Activated T-helper 1 cell treated with anti-CD3 and anti-CD28 coated beads, Interleukin-2, amount 50 U/mL, for 16 hours (primary cell): Measurements from ENCODE around the gene HS3ST3A1.
"Not testable (repeated sequence)": the region's sequence is repeated elsewhere in the genome, so short reads cannot be mapped to it uniquely, and the experiment has no call there.

Experiments used
- DNase-seq, 2 donors: peaks; one replicate each; pipeline ENCODE4 v3.0.0-alpha.2; 2020; ENCODE audit warnings: low read depth in 1 of 2, low spot score in 1 of 2

Gene HS3ST3A1

GRCh38 chr17:13538841-13539411 lies 62.8 kb downstream of the HS3ST3A1 start:
- no peak for DNase-seq

- DNase-seq, result no peak
Observed at GRCh38 chr17:13537871-13538643, 63.7 kb downstream of the HS3ST3A1 start.

- DNase-seq, result no peak
Observed at GRCh38 chr17:13537167-13537731, 64.5 kb downstream of the HS3ST3A1 start.

GRCh38 chr17:13534946-13535345 lies 66.8 kb downstream of the HS3ST3A1 start:
- DNase-seq, result no peak

GRCh38 chr17:13531721-13532120 lies 70.0 kb downstream of the HS3ST3A1 start:
- DNase-seq, result no peak

GRCh38 chr17:13525876-13526275 lies 75.9 kb downstream of the HS3ST3A1 start:
- DNase-seq, result no peak

GRCh38 chr17:13523164-13523563 lies 78.6 kb downstream of the HS3ST3A1 start:
- DNase-seq, result no peak

GRCh38 chr17:13522749-13523148 lies 79.0 kb downstream of the HS3ST3A1 start:
- DNase-seq, result no peak

GRCh38 chr17:13521784-13522183 lies 79.9 kb downstream of the HS3ST3A1 start:
- DNase-seq, result no peak

- no peak for DNase-seq
Observed at GRCh38 chr17:13520899-13521572, 80.7 kb downstream of the HS3ST3A1 start.

- DNase-seq, result no peak
Observed at GRCh38 chr17:13518261-13519000, 83.3 kb downstream of the HS3ST3A1 start.

- no peak for DNase-seq
Observed at GRCh38 chr17:13513039-13513405, 88.7 kb downstream of the HS3ST3A1 start.

GRCh38 chr17:13510062-13510461 lies 91.7 kb downstream of the HS3ST3A1 start:
- DNase-seq, result no peak

- DNase-seq, result no peak
Observed at GRCh38 chr17:13509527-13509926, 92.2 kb downstream of the HS3ST3A1 start.

GRCh38 chr17:13508896-13509295 lies 92.8 kb downstream of the HS3ST3A1 start:
- no peak for DNase-seq

GRCh38 chr17:13503526-13503925 lies 98.2 kb downstream of the HS3ST3A1 start:
- DNase-seq, result no peak

- DNase-seq, result no peak
Observed at GRCh38 chr17:13502263-13502662, 99.5 kb downstream of the HS3ST3A1 start.

GRCh38 chr17:13500947-13501346 lies 100.8 kb downstream of the HS3ST3A1 start:
- DNase-seq, result no peak

- DNase-seq, result no peak
Observed at GRCh38 chr17:13498184-13498583, 103.5 kb downstream of the HS3ST3A1 start.

- not testable (repeated sequence) for DNase-seq
Observed at GRCh38 chr17:13496553-13497056, 105.1 kb downstream of the HS3ST3A1 start.

GRCh38 chr17:13495423-13495822 lies 106.3 kb downstream of the HS3ST3A1 start:
- DNase-seq, result no peak
